Skeletal muscle cell (primary cell): ENCODE results near the gene COA1.
"Not testable (repeated sequence)": the region's sequence is repeated elsewhere in the genome, so short reads cannot be mapped to it uniquely, and the experiment has no call there.

Experiments
- DNase-seq: peaks from one replicate; pipeline ENCODE4 v3.0.0-alpha.2; 2010; ENCODE audit warnings: low read depth
- H3K4me3 ChIP-seq: 2 replicates; pipeline ENCODE4 v1.5.1; 2011; ENCODE audit warnings: low read depth, mild to moderate bottlenecking, control low read depth, low read length, moderate library complexity

Gene COA1

GRCh38 chr7:43734575-43735332 lies 5.4 kb upstream of the COA1 start:
- not testable (repeated sequence) for H3K4me3 ChIP-seq, DNase-seq

GRCh38 chr7:43731494-43731893 lies 2.2 kb upstream of the COA1 start:
- H3K4me3 ChIP-seq, DNase-seq: not testable (repeated sequence)

GRCh38 chr7:43729924-43730248 lies 563 bp upstream of the COA1 start:
- no peak for DNase-seq
- H3K4me3 ChIP-seq = peak overlapping the region; percentile 76

- H3K4me3 ChIP-seq = no peak overlapping the region
- no peak for DNase-seq
Measured at GRCh38 chr7:43727494-43727893, 1.8 kb downstream of the COA1 start.

- H3K4me3 ChIP-seq = no peak overlapping the region
- DNase-seq = no peak
Measured at GRCh38 chr7:43727003-43727402, 2.3 kb downstream of the COA1 start.

GRCh38 chr7:43726466-43726865 lies 2.9 kb downstream of the COA1 start:
- DNase-seq = no peak

GRCh38 chr7:43725251-43725650 lies 4.1 kb downstream of the COA1 start:
- H3K4me3 ChIP-seq = no peak overlapping the region

More at GRCh38 chr7:43726466-43726865, 2.9 kb downstream of the COA1 start:
- H3K4me3 ChIP-seq = no peak overlapping the region

GRCh38 chr7:43723007-43723341 lies 6.3 kb downstream of the COA1 start:
- DNase-seq = no peak

More at GRCh38 chr7:43725251-43725650, 4.1 kb downstream of the COA1 start:
- no peak for DNase-seq

GRCh38 chr7:43721193-43721806 lies 8.0 kb downstream of the COA1 start:
- H3K4me3 ChIP-seq = no peak overlapping the region
- DNase-seq = no peak

More at GRCh38 chr7:43723007-43723341, 6.3 kb downstream of the COA1 start:
- H3K4me3 ChIP-seq = no peak overlapping the region

GRCh38 chr7:43716598-43716997 lies 12.7 kb downstream of the COA1 start:
- DNase-seq = no peak
- H3K4me3 ChIP-seq = no peak overlapping the region

- DNase-seq, H3K4me3 ChIP-seq: not testable (repeated sequence)
Measured at GRCh38 chr7:43715966-43716365, 13.4 kb downstream of the COA1 start.

- no peak for DNase-seq
- H3K4me3 ChIP-seq = no peak overlapping the region
Measured at GRCh38 chr7:43711503-43711902, 17.8 kb downstream of the COA1 start.

GRCh38 chr7:43708055-43708454 lies 21.3 kb downstream of the COA1 start:
- not testable (repeated sequence) for DNase-seq, H3K4me3 ChIP-seq

GRCh38 chr7:43703573-43703972 lies 25.8 kb downstream of the COA1 start:
- DNase-seq = no peak

GRCh38 chr7:43702974-43703373 lies 26.3 kb downstream of the COA1 start:
- DNase-seq = no peak
- no peak overlapping the region for H3K4me3 ChIP-seq

More at GRCh38 chr7:43703573-43703972, 25.8 kb downstream of the COA1 start:
- no peak overlapping the region for H3K4me3 ChIP-seq

GRCh38 chr7:43701929-43702328 lies 27.4 kb downstream of the COA1 start:
- H3K4me3 ChIP-seq = no peak overlapping the region
- no peak for DNase-seq

GRCh38 chr7:43701500-43701854 lies 27.8 kb downstream of the COA1 start:
- DNase-seq = no peak
- no peak overlapping the region for H3K4me3 ChIP-seq

- H3K4me3 ChIP-seq = no peak overlapping the region
- DNase-seq = no peak
Measured at GRCh38 chr7:43700646-43701499, 28.4 kb downstream of the COA1 start.

GRCh38 chr7:43700059-43700501 lies 29.2 kb downstream of the COA1 start:
- DNase-seq = peak; percentile 40
- no peak overlapping the region for H3K4me3 ChIP-seq
